Liver (tissue), 9 donors: ENCODE data around the gene GRAMD2B. TPM values are rescaled to one million over a fixed set of nuclear protein-coding genes. Genes with fewer than 3 reads are reported as not detected.

Experiments
- DNase-seq: peaks from one replicate; pipeline ENCODE4 v3.0.0-alpha.2; 2017; ENCODE audit warnings: low spot score
- H3K27ac ChIP-seq, 2 donors: one replicate each; pipeline ENCODE4 v1.7.0; 2013; ENCODE audit warnings: inconsistent platforms in 2 of 2, low read length in 2 of 2, control low read depth in 1 of 2, low read depth in 1 of 2, mild to moderate bottlenecking in 1 of 2
- H3K27me3 ChIP-seq, 4 donors: one replicate each; pipeline versions ENCODE4 v1.6.1 to v1.7.0; 2013; ENCODE audit warnings: low read length in 3 of 4, inconsistent platforms in 1 of 4, mild to moderate bottlenecking in 1 of 4, moderate library complexity in 1 of 4; ENCODE audit not compliant: control insufficient read depth in 4 of 4, insufficient read depth in 4 of 4
- H3K36me3 ChIP-seq, 4 donors: one replicate each; pipeline versions ENCODE4 v1.6.1 to v1.7.0; 2013; ENCODE audit warnings: low read length in 3 of 4, mild to moderate bottlenecking in 3 of 4, low read depth in 1 of 4, moderate library complexity in 1 of 4; ENCODE audit not compliant: control insufficient read depth in 4 of 4, insufficient read depth in 3 of 4
- H3K4me1 ChIP-seq, 4 donors: one replicate each; pipeline versions ENCODE4 v1.6.1 to v1.7.0; 2013; ENCODE audit warnings: low read length in 3 of 4, mild to moderate bottlenecking in 3 of 4, moderate library complexity in 1 of 4; ENCODE audit not compliant: control insufficient read depth in 4 of 4, insufficient read depth in 4 of 4
- H3K4me3 ChIP-seq, 3 donors: one replicate each; pipeline versions ENCODE4 v1.6.1 to v1.7.0; 2013; ENCODE audit warnings: low read length in 3 of 3, control low read depth in 1 of 3, low read depth in 1 of 3, mild to moderate bottlenecking in 1 of 3
- H3K9ac ChIP-seq, 2 donors: one replicate each; pipeline ENCODE4 v1.7.0; 2013; ENCODE audit warnings: low read length in 2 of 2, mild to moderate bottlenecking in 2 of 2, moderate library complexity in 2 of 2, control low read depth in 1 of 2, low read depth in 1 of 2
- H3K9me3 ChIP-seq, 4 donors: one replicate each; pipeline versions ENCODE4 v1.6.1 to v1.7.0; 2013; ENCODE audit warnings: low read length in 3 of 4; ENCODE audit not compliant: control insufficient read depth in 4 of 4
- ATF3 ChIP-seq: IDR thresholded peaks from 2 replicates; pipeline ENCODE4 v1.6.1; 2016; ENCODE audit warnings: antibody characterized with exemption
- CTCF ChIP-seq: fragments of 150-350 bp; IDR thresholded peaks from 2 replicates; pipeline ENCODE4 v1.5.1; 2017; ENCODE audit warnings: improper control_type of control experiment, low read depth, low read length; ENCODE audit not compliant: missing input control
- EGR1 ChIP-seq, 2 donors: IDR thresholded peaks; 2 replicates each; pipeline ENCODE4 v1.6.1; 2016 to 2018; ENCODE audit warnings: antibody characterized with exemption in 2 of 2, low read depth in 2 of 2
- FOXA1 ChIP-seq: IDR thresholded peaks from 2 replicates; pipeline ENCODE4 v1.6.1; 2016; ENCODE audit warnings: antibody characterized with exemption
- FOXA2 ChIP-seq: IDR thresholded peaks from 2 replicates; pipeline ENCODE4 v1.6.1; 2016; ENCODE audit warnings: antibody characterized with exemption
- GABPA ChIP-seq, 2 donors: IDR thresholded peaks in 1 of 2; conservative IDR thresholded peaks in 1 of 2; 2 replicates each; pipeline ENCODE4 v1.6.1; 2016; ENCODE audit warnings: antibody characterized with exemption in 2 of 2, mild to moderate bottlenecking in 1 of 2, moderate library complexity in 1 of 2
- HNF4A ChIP-seq, 2 donors: conservative IDR thresholded peaks; 2 replicates each; pipeline ENCODE4 v1.6.1; 2016; ENCODE audit warnings: antibody characterized with exemption in 2 of 2, mild to moderate bottlenecking in 2 of 2
- HNF4G ChIP-seq: IDR thresholded peaks from 2 replicates; pipeline ENCODE4 v1.6.1; 2016; ENCODE audit warnings: antibody characterized with exemption
- JUND ChIP-seq, 2 donors: IDR thresholded peaks; 2 replicates each; pipeline ENCODE4 v1.6.1; 2016; ENCODE audit warnings: antibody characterized with exemption in 2 of 2
- MAX ChIP-seq: IDR thresholded peaks from 2 replicates; pipeline ENCODE4 v1.6.1; 2016; ENCODE audit warnings: antibody characterized with exemption
- NR2F2 ChIP-seq: IDR thresholded peaks from 2 replicates; pipeline ENCODE4 v1.6.1; 2016; ENCODE audit warnings: antibody characterized with exemption
- RAD21 ChIP-seq, 2 donors: IDR thresholded peaks; 2 replicates each; pipeline ENCODE4 v1.6.1; 2016; ENCODE audit warnings: antibody characterized with exemption in 2 of 2, mild to moderate bottlenecking in 2 of 2
- REST ChIP-seq: IDR thresholded peaks from 2 replicates; pipeline ENCODE4 v1.6.1; 2016; ENCODE audit warnings: antibody characterized with exemption, mild to moderate bottlenecking
- RXRA ChIP-seq, 2 donors: IDR thresholded peaks; 2 replicates each; pipeline ENCODE4 v1.6.1; 2017 to 2018; ENCODE audit warnings: antibody characterized with exemption in 2 of 2, mild to moderate bottlenecking in 1 of 2
- SP1 ChIP-seq: IDR thresholded peaks from 2 replicates; pipeline ENCODE4 v1.6.1; 2018; ENCODE audit warnings: antibody characterized with exemption, mild to moderate bottlenecking
- TAF1 ChIP-seq: conservative IDR thresholded peaks from 2 replicates; pipeline ENCODE4 v1.6.1; 2016; ENCODE audit warnings: antibody characterized with exemption, mild to moderate bottlenecking
- YY1 ChIP-seq: IDR thresholded peaks from 2 replicates; pipeline ENCODE4 v1.6.1; 2016; ENCODE audit warnings: antibody characterized with exemption, mild to moderate bottlenecking
- ZBTB33 ChIP-seq: IDR thresholded peaks from 2 replicates; pipeline ENCODE4 v1.6.1; 2016; ENCODE audit warnings: antibody characterized with exemption
- polyA plus RNA-seq, 2 donors: library from polyadenylated mRNA; stranded (reverse) in 1 of 2; unstranded in 1 of 2; fragments of 200-250 nt in 1 of 2; fragments of >200 nt in 1 of 2; fragmentation: Nextera tagmentation in 1 of 2; extraction: Ambion mirVana in 1 of 2; gene quantifications; one replicate each; pipeline versions ENCODE4 v1.2.1 to v1.2.3, GENCODE V29; 2013 to 2015
- total RNA-seq, 2 donors: library from RNA; depleted of rRNA; stranded (reverse); fragments of >200 nt; gene quantifications; one replicate each; pipeline ENCODE4 v1.2.3, GENCODE V29; 2014
- donor health status: healthy.
- donor health status: healthy.
- donor health status: healthy.
- donor health status: healthy.
- donor health status: healthy.

GRAMD2B gene
- total and polyA plus RNA-seq, 4 donors, result 6.5 to 24.1 (median 13.5) TPM

GRCh38 chr5:126398791-126399190 lies 24.4 kb upstream of the GRAMD2B start:
- TF ChIP-seq JUND (IDR thresholded peaks at IDR 0.05), result no peak
- no peak for TF ChIP-seq NR2F2
- TF ChIP-seq FOXA1, result no peak
- TF ChIP-seq ZBTB33, result no peak
- TF ChIP-seq HNF4G, result no peak
- TF ChIP-seq SP1, result no peak
- no peak for TF ChIP-seq REST
- TF ChIP-seq EGR1 (IDR thresholded peaks at IDR 0.05; ENCODE audit: low read depth in 2 of 2), result no peak
- no peak for TF ChIP-seq CTCF
- no peak for TF ChIP-seq MAX
- no peak for TF ChIP-seq YY1
- TF ChIP-seq RAD21 (IDR thresholded peaks at IDR 0.05), result no peak
- TF ChIP-seq TAF1, result no peak
- no peak for TF ChIP-seq GABPA (IDR thresholded peaks at IDR 0.05 in 1 of 2, conservative IDR thresholded peaks at IDR 0.05 in 1 of 2)
- TF ChIP-seq ATF3, result no peak
- no peak for TF ChIP-seq HNF4A (conservative IDR thresholded peaks at IDR 0.05)
- TF ChIP-seq RXRA (IDR thresholded peaks at IDR 0.05), result no peak
- no peak for TF ChIP-seq FOXA2
- Histone ChIP-seq H3K9me3 (peaks cover 0 to 3% (median 1%) of the 10 kb centered on the region in 4 donors), H3K9ac (no peak overlapping the region), H3K36me3 (peaks cover 0 to 5% (median 2%) of the 10 kb centered on the region in 4 donors), H3K27ac (no peak overlapping the region), H3K27me3 (no peaks in the 10 kb centered on the region), H3K4me3 (no peak overlapping the region), H3K4me1 (peaks cover 0 to 2% (median 0%) of the 10 kb centered on the region in 4 donors)
- no peak for DNase-seq
